H9 (cell line): ENCODE measurements around the gene SLC25A29. TPM values are rescaled to one million over a fixed set of nuclear protein-coding genes. Genes with fewer than 3 reads are reported as not detected.

Experiments
- DNase-seq: peaks from one replicate; pipeline ENCODE4 v3.0.0-alpha.2; 2017
- H2AFZ ChIP-seq: one replicate; pipeline ENCODE4 v1.6.1; 2013; ENCODE audit warnings: mild to moderate bottlenecking, low read length, control low read depth, moderate library complexity
- H2AK5ac ChIP-seq: 2 replicates; pipeline ENCODE4 v1.6.1; 2013; ENCODE audit warnings: low read length, control low read depth, mixed read lengths; ENCODE audit not compliant: insufficient read length
- H2BK120ac ChIP-seq: one replicate; pipeline ENCODE4 v1.6.1; 2013; ENCODE audit warnings: low read depth, mild to moderate bottlenecking, low read length, control low read depth, inconsistent platforms; ENCODE audit not compliant: poor library complexity, severe bottlenecking
- H2BK12ac ChIP-seq: 2 replicates; pipeline ENCODE4 v1.6.1; 2013; ENCODE audit warnings: low read length, control low read depth, mixed read lengths, low read depth; ENCODE audit not compliant: insufficient read length
- H2BK15ac ChIP-seq: 2 replicates; pipeline ENCODE4 v1.6.1; 2013; ENCODE audit warnings: low read depth, low read length, control low read depth
- H2BK20ac ChIP-seq: one replicate; pipeline ENCODE4 v1.6.1; 2013; ENCODE audit warnings: low read depth, mild to moderate bottlenecking, low read length, control low read depth, inconsistent platforms; ENCODE audit not compliant: poor library complexity, severe bottlenecking
- H2BK5ac ChIP-seq: 2 replicates; pipeline ENCODE4 v1.6.1; 2013; ENCODE audit warnings: low read length, control low read depth, mixed read lengths; ENCODE audit not compliant: insufficient read length
- H3K14ac ChIP-seq: 2 replicates; pipeline ENCODE4 v1.6.1; 2013; ENCODE audit warnings: low read length, control low read depth; ENCODE audit not compliant: insufficient read depth
- H3K18ac ChIP-seq: 2 replicates; pipeline ENCODE4 v1.6.1; 2013; ENCODE audit warnings: low read depth, mild to moderate bottlenecking, mixed read lengths, low read length, control low read depth; ENCODE audit not compliant: insufficient read length
- H3K23ac ChIP-seq: 2 replicates; pipeline ENCODE4 v1.6.1; 2013; ENCODE audit warnings: low read length, control low read depth, mixed read lengths, low read depth; ENCODE audit not compliant: insufficient read length
- H3K23me2 ChIP-seq: 2 replicates; pipeline ENCODE4 v1.6.1; 2013; ENCODE audit warnings: low read depth, mild to moderate bottlenecking, mixed read lengths, low read length, control low read depth; ENCODE audit not compliant: insufficient read length, poor library complexity, severe bottlenecking
- H3K27ac ChIP-seq: 2 replicates; pipeline ENCODE4 v1.5.1; 2013; ENCODE audit warnings: low read length, control low read depth, mixed read lengths, low read depth; ENCODE audit not compliant: insufficient read length
- H3K27me3 ChIP-seq: 2 replicates; pipeline ENCODE4 v1.6.1; 2013; ENCODE audit warnings: low read length, control low read depth, inconsistent platforms; ENCODE audit not compliant: insufficient read depth
- H3K4ac ChIP-seq: 2 replicates; pipeline ENCODE4 v1.6.1; 2013; ENCODE audit warnings: low read depth, mild to moderate bottlenecking, control low read depth, inconsistent platforms, low read length, moderate library complexity
- H3K4me1 ChIP-seq: 2 replicates; pipeline ENCODE4 v1.6.1; 2013; ENCODE audit warnings: low read length, control low read depth, inconsistent platforms; ENCODE audit not compliant: insufficient read depth
- H3K4me2 ChIP-seq: 2 replicates; pipeline ENCODE4 v1.6.1; 2013; ENCODE audit warnings: low read length, control low read depth, mixed read lengths; ENCODE audit not compliant: insufficient read length, insufficient read depth
- H3K56ac ChIP-seq: 2 replicates; pipeline ENCODE4 v1.6.1; 2013; ENCODE audit warnings: low read depth, mild to moderate bottlenecking, mixed read lengths, low read length, control low read depth; ENCODE audit not compliant: insufficient read length
- H3K79me1 ChIP-seq: 2 replicates; pipeline ENCODE4 v1.6.1; 2013; ENCODE audit warnings: low read depth, mild to moderate bottlenecking, moderate library complexity, low read length, control low read depth, inconsistent platforms; ENCODE audit not compliant: insufficient read depth, poor library complexity, severe bottlenecking
- H3K79me2 ChIP-seq: 2 replicates; pipeline ENCODE4 v1.6.1; 2013; ENCODE audit warnings: low read length, control low read depth, inconsistent platforms; ENCODE audit not compliant: insufficient read depth
- H3K9ac ChIP-seq: 2 replicates; pipeline ENCODE4 v1.6.1; 2013; ENCODE audit warnings: low read length, control low read depth, mixed read lengths; ENCODE audit not compliant: insufficient read length; ENCODE audit errors: extremely low read depth
- H3K9me3 ChIP-seq: one replicate; pipeline ENCODE4 v1.6.1; 2013; ENCODE audit warnings: low read depth, low read length, inconsistent platforms; ENCODE audit not compliant: control insufficient read depth
- H3T11ph ChIP-seq: one replicate; pipeline ENCODE4 v1.6.1; 2013; ENCODE audit warnings: mild to moderate bottlenecking, low read length, control low read depth, inconsistent platforms
- H4K20me1 ChIP-seq: one replicate; pipeline ENCODE4 v1.6.1; 2013; ENCODE audit not compliant: control insufficient read depth, insufficient read length, insufficient read depth
- H4K5ac ChIP-seq: 2 replicates; pipeline ENCODE4 v1.6.1; 2013; ENCODE audit warnings: low read depth, mild to moderate bottlenecking, mixed read lengths, low read length, control low read depth; ENCODE audit not compliant: insufficient read length
- H4K8ac ChIP-seq: replicated peaks from 2 replicates; pipeline ENCODE4 v1.6.1; 2013; ENCODE audit warnings: low read length, control low read depth, mixed read lengths, low read depth; ENCODE audit not compliant: insufficient read length
- H4K91ac ChIP-seq: 2 replicates; pipeline ENCODE4 v1.6.1; 2013; ENCODE audit warnings: low read depth, mild to moderate bottlenecking, moderate library complexity, mixed read lengths, low read length, control low read depth; ENCODE audit not compliant: insufficient read length
- H3K27ac Mint-ChIP-seq, 3 experiments: 2 replicates in 2 of 3; 3 replicates in 1 of 3; pipeline ENCODE4 v1.8.0; 2020 to 2021; ENCODE audit warnings: mixed read lengths in 3 of 3, mild to moderate bottlenecking in 1 of 3, moderate library complexity in 1 of 3
- H3K27me3 Mint-ChIP-seq: 2 replicates; pipeline ENCODE4 v1.8.0; 2021; ENCODE audit warnings: low read depth, mild to moderate bottlenecking, moderate library complexity, mixed read lengths
- H3K36me3 Mint-ChIP-seq, 3 experiments: 2 replicates in 2 of 3; 3 replicates in 1 of 3; pipeline ENCODE4 v1.8.0; 2020 to 2021; ENCODE audit warnings: low read depth in 3 of 3, mixed read lengths in 3 of 3; ENCODE audit not compliant: insufficient read depth in 1 of 3
- H3K4me1 Mint-ChIP-seq, 2 experiments: 2 replicates each; pipeline ENCODE4 v1.8.0; 2020; ENCODE audit warnings: mixed read lengths in 2 of 2
- H3K4me3 Mint-ChIP-seq, 2 experiments: 2 replicates in 1 of 2; 3 replicates in 1 of 2; pipeline ENCODE4 v1.8.0; 2020 to 2021; ENCODE audit warnings: mild to moderate bottlenecking in 2 of 2, mixed read lengths in 2 of 2, moderate library complexity in 1 of 2
- H3K9me3 Mint-ChIP-seq, 2 experiments: 2 replicates in 1 of 2; 3 replicates in 1 of 2; pipeline ENCODE4 v1.8.0; 2020; ENCODE audit warnings: mild to moderate bottlenecking in 2 of 2, mixed read lengths in 2 of 2, moderate library complexity in 1 of 2
- WGBS: extraction: QIAGEN DNeasy Blood & Tissue Kit; methylation state at CpG from one replicate; pipeline ENCODE4 v1.1.7; 2013; ENCODE audit warnings: missing lambda C conversion rate, low lambda C conversion rate, mixed read lengths; ENCODE audit not compliant: insufficient read length; ENCODE audit errors: extremely low coverage; 5-methylcytosine and 5-hydroxymethylcytosine counted together
- total RNA-seq: library from RNA; stranded (reverse); gene quantifications from 2 replicates; pipeline ENCODE4 v1.2.1, GENCODE V29; 2021
- TF ChIP-seq, protein P1 (sequence below): fragments of 200-600 bp; sonication (generic); conservative IDR thresholded peaks from 3 replicates; pipeline ENCODE4 v1.8.0; 2021; ENCODE audit warnings: antibody characterized with exemption, mild to moderate bottlenecking

The SLC25A29 gene
- total RNA-seq, 1 experiment from 2014 or later: 175 TPM

DNA sequence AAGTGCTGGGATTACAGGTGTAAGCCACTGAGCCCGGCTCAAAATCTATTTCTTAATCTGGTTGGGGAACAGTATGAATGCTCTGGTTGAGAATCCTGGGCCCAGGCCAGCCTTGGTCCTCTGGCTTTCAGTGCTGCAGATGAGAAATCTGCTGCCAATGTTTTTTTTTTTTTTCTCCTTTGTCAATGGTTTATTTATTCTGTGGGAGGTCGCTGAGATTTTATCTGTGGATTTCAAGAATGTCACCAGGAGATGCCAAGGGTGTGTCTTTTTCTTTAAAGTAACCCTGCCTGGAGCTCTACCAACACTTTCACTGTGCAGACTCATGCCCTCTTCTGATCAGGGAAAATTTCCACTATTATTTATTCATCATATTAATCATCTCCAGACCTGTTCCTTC, 3.6 kb downstream of the SLC25A29 start:
- Histone ChIP-seq H2BK12ac (no peak overlapping the region), H2AK5ac (no peak overlapping the region), H3T11ph (no peak overlapping the region), H4K8ac (no peak overlapping the region), H3K27ac (no peak overlapping the region), H3K4me1 (no peaks in the 10 kb centered on the region; the same call in 1 of the 2 replicates), H3K9ac (no peak overlapping the region), H3K79me1 (peaks cover 8% of the 10 kb centered on the region), H2BK5ac (no peak overlapping the region), H2BK120ac (no peak overlapping the region), H3K23ac (no peak overlapping the region), H3K56ac (no peak overlapping the region), H3K18ac (no peak overlapping the region), H3K9me3 (no peaks in the 10 kb centered on the region), H3K79me2 (peaks cover 8% of the 10 kb centered on the region; the same call in 1 of the 2 replicates), H3K23me2 (peaks cover 14% of the 10 kb centered on the region), H4K20me1 (peaks cover 4% of the 10 kb centered on the region), H4K91ac (no peak overlapping the region), H3K4me2 (no peak overlapping the region), H2BK20ac (no peak overlapping the region), H3K14ac (no peak overlapping the region), H3K4ac (no peak overlapping the region), H2BK15ac (no peak overlapping the region), H3K27me3 (no peaks in the 10 kb centered on the region), H2AFZ (no peak overlapping the region), H4K5ac (no peak overlapping the region)
- Mint-ChIP-seq H3K27me3 (peaks cover 1% of the 10 kb centered on the region), H3K4me3 (no peak overlapping the region), H3K27ac (no peak overlapping the region), H3K4me1 (peaks cover 18 to 24% of the 10 kb centered on the region in 2 experiments), H3K9me3 (no peaks in the 10 kb centered on the region; a peak in 2 of 5 replicates), H3K36me3 (peaks cover 25 to 39% (median 37%) of the 10 kb centered on the region in 3 experiments)
- no peak for DNase-seq
- WGBS: no CpG with 5 or more reads among the region's 2 CpGs
- TF ChIP-seq, protein P1, sequence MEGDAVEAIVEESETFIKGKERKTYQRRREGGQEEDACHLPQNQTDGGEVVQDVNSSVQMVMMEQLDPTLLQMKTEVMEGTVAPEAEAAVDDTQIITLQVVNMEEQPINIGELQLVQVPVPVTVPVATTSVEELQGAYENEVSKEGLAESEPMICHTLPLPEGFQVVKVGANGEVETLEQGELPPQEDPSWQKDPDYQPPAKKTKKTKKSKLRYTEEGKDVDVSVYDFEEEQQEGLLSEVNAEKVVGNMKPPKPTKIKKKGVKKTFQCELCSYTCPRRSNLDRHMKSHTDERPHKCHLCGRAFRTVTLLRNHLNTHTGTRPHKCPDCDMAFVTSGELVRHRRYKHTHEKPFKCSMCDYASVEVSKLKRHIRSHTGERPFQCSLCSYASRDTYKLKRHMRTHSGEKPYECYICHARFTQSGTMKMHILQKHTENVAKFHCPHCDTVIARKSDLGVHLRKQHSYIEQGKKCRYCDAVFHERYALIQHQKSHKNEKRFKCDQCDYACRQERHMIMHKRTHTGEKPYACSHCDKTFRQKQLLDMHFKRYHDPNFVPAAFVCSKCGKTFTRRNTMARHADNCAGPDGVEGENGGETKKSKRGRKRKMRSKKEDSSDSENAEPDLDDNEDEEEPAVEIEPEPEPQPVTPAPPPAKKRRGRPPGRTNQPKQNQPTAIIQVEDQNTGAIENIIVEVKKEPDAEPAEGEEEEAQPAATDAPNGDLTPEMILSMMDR: no peak
